Smooth muscle cell (in vitro differentiated cells): Measurements from ENCODE around the gene STIM2. TPM values are rescaled to one million over a fixed set of nuclear protein-coding genes. Genes with fewer than 3 reads are reported as not detected.
"Not testable (repeated sequence)": the region's sequence is repeated elsewhere in the genome, so short reads cannot be mapped to it uniquely, and the experiment has no call there.

Experiments
- DNase-seq: peaks from one replicate; lab custom pipeline; 2025; ENCODE audit not compliant: unreplicated experiment; lab: John Stamatoyannopoulos, UW
- H2AFZ ChIP-seq: fragments of 200-600 bp; sonication (generic); 2 replicates; pipeline ENCODE4 v1.6.0; 2016; ENCODE audit warnings: antibody characterized with exemption, low read depth, mild to moderate bottlenecking
- H3F3A ChIP-seq: fragments of 200-600 bp; sonication (generic); 2 replicates; pipeline ENCODE4 v1.6.0; 2017; ENCODE audit warnings: antibody characterized with exemption, low read depth
- H3K27ac ChIP-seq: fragments of 200-600 bp; sonication (generic); 2 replicates; pipeline ENCODE4 v1.5.1; 2016; ENCODE audit warnings: low read depth, mild to moderate bottlenecking
- H3K27me3 ChIP-seq: fragments of 200-600 bp; sonication (generic); 2 replicates; pipeline ENCODE4 v1.6.1; 2016; ENCODE audit warnings: low read depth, mild to moderate bottlenecking
- H3K36me3 ChIP-seq: fragments of 200-600 bp; sonication (generic); 2 replicates; pipeline ENCODE4 v1.5.1; 2016; ENCODE audit warnings: low read depth
- H3K4me1 ChIP-seq: fragments of 200-600 bp; sonication (generic); 2 replicates; pipeline ENCODE4 v1.5.1; 2016; ENCODE audit warnings: low read depth
- H3K4me2 ChIP-seq: fragments of 200-600 bp; sonication (generic); 2 replicates; pipeline ENCODE4 v1.6.0; 2016; ENCODE audit warnings: mild to moderate bottlenecking
- H3K4me3 ChIP-seq: fragments of 200-600 bp; sonication (generic); 2 replicates; pipeline ENCODE4 v1.5.1; 2016; ENCODE audit warnings: mild to moderate bottlenecking
- H3K79me2 ChIP-seq: fragments of 200-600 bp; sonication (generic); 2 replicates; pipeline ENCODE4 v1.6.0; 2016; ENCODE audit warnings: low read depth, mild to moderate bottlenecking
- H3K9ac ChIP-seq: fragments of 200-600 bp; sonication (generic); 2 replicates; pipeline ENCODE4 v1.6.0; 2016; ENCODE audit warnings: low read depth
- H3K9me3 ChIP-seq: fragments of 200-600 bp; sonication (generic); replicated peaks from 2 replicates; pipeline ENCODE4 v1.5.1; 2016; ENCODE audit warnings: low read depth
- H4K20me1 ChIP-seq: fragments of 200-600 bp; sonication (generic); 2 replicates; pipeline ENCODE4 v1.6.0; 2016; ENCODE audit warnings: low read depth
- CTCF ChIP-seq: fragments of 200-600 bp; sonication (generic); IDR thresholded peaks from 2 replicates; pipeline ENCODE4 v1.5.1; 2017; ENCODE audit warnings: borderline replicate concordance, mild to moderate bottlenecking, antibody characterized with exemption; ENCODE audit not compliant: insufficient read depth, poor library complexity, severe bottlenecking
- WGBS: methylation state at CpG from one replicate; pipeline ENCODE4 v1.1.7; 2016; ENCODE audit warnings: low lambda C conversion rate; 5-methylcytosine and 5-hydroxymethylcytosine counted together
- polyA plus RNA-seq: library from polyadenylated mRNA; unstranded; fragments of >200 nt; fragmentation: Nextera tagmentation; extraction: Ambion mirVana; gene quantifications from 2 replicates; pipeline ENCODE4 v1.2.1, GENCODE V29; 2016
- total RNA-seq: library from RNA; depleted of rRNA; stranded (reverse); fragments of >200 nt; gene quantifications from 2 replicates; pipeline ENCODE4 v1.2.3, GENCODE V29; 2014

Gene STIM2
- total and polyA plus RNA-seq, 2 experiments from 2014 or later = 31.0 to 69.0 TPM

- H3K27ac ChIP-seq = no peak overlapping the region
- no peak for DNase-seq
- WGBS = 93% methylated on average over 1 of the region's 1 CpG
- H2AFZ ChIP-seq = no peak overlapping the region
- no peak overlapping the region for H3K4me3 ChIP-seq
- no peaks in the 10 kb centered on the region for H3K9me3 ChIP-seq
- H4K20me1 ChIP-seq = no peaks in the 10 kb centered on the region
- no peak overlapping the region for H3K4me2 ChIP-seq
- H3K36me3 ChIP-seq = no peaks in the 10 kb centered on the region
- no peaks in the 10 kb centered on the region for H3K27me3 ChIP-seq
- H3F3A ChIP-seq = no peaks in the 10 kb centered on the region
- no peak for TF ChIP-seq CTCF
- H3K79me2 ChIP-seq = no peaks in the 10 kb centered on the region
- no peak overlapping the region for H3K9ac ChIP-seq
- no peaks in the 10 kb centered on the region for H3K4me1 ChIP-seq
Observed at GRCh38 chr4:26820346-26820745, 40.3 kb upstream of the STIM2 start.

DNA sequence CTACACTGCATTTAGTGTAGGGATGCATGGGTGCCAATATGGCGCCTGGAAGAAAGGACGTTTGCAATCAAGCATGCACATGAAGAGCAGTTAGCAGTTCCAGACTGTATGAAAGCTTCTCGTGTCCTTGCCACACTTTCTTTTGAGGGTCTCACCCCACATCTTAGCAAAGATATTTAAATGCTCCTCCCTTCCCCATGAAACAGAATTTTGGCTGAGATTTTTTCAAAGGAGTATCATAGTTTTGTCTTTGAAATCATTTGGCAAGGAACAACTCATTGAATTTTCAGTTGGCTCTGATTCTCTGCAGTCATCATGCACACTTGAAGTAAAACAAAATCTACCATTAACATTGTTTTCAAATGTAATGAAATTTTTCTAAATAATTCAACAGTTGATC is 39.6 kb upstream of the STIM2 start:
- Histone ChIP-seq H2AFZ (no peak overlapping the region), H3K4me1 (no peaks in the 10 kb centered on the region), H3F3A (no peaks in the 10 kb centered on the region), H3K79me2 (no peaks in the 10 kb centered on the region), H3K27me3 (no peaks in the 10 kb centered on the region), H3K4me3 (no peak overlapping the region), H4K20me1 (no peaks in the 10 kb centered on the region), H3K36me3 (no peaks in the 10 kb centered on the region), H3K4me2 (no peak overlapping the region), H3K9ac (no peak overlapping the region), H3K27ac (no peak overlapping the region), H3K9me3 (no peaks in the 10 kb centered on the region)
- no peak for TF ChIP-seq CTCF
- 99% methylated on average over 3 of the region's 3 CpGs for WGBS
- DNase-seq = no peak

DNA sequence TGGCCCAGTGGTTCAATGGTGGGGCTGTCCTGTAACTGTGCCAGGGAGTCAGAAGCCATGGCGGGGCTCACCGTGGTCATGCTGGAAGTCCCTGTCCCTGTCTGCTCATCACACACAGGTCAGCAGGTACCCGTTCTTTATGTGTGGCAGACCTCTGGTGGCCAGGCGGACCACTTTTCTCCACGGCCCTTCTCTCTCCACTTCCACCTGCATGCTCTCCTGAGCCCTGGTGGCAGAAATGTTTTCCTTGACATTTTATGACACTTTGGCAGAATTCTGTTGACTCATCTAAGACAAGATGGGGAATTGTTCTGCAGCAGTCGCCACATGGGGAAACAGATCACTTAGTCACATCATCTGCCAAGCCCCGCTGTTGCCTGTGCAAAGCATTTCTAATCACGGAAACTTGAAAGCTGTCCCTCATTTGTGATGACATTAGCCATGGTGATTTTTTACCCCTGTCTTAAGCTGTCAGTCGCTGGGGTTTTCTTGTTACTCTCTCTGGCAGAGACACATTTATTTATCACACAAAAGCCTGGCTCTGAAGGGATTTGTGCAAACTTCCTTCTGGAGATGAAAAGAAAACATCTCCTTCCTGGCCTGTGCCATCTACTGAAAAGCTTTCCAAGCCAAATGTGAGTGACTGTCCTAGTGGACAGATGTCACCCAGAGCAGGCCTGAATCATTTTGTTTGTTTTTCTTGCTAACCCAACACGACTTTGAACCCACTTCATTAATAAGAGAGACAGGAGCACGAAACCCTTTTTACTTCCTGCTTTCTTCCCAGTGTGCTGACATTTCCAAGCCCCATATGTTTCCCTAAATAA is 38.8 kb upstream of the STIM2 start:
- Histone ChIP-seq H3K4me3 (no peak overlapping the region), H3K4me2 (peak overlapping the region; percentile 46), H3K79me2 (no peaks in the 10 kb centered on the region), H4K20me1 (no peaks in the 10 kb centered on the region), H3K9me3 (no peaks in the 10 kb centered on the region), H3F3A (no peaks in the 10 kb centered on the region), H3K27ac (peak overlapping the region; percentile 50), H3K4me1 (no peaks in the 10 kb centered on the region), H3K36me3 (no peaks in the 10 kb centered on the region), H2AFZ (no peak overlapping the region), H3K27me3 (no peaks in the 10 kb centered on the region), H3K9ac (no peak overlapping the region)
- WGBS = 48% methylated on average over 11 of the region's 11 CpGs
- DNase-seq = no peak
- TF ChIP-seq CTCF = peak; percentile 24

DNA sequence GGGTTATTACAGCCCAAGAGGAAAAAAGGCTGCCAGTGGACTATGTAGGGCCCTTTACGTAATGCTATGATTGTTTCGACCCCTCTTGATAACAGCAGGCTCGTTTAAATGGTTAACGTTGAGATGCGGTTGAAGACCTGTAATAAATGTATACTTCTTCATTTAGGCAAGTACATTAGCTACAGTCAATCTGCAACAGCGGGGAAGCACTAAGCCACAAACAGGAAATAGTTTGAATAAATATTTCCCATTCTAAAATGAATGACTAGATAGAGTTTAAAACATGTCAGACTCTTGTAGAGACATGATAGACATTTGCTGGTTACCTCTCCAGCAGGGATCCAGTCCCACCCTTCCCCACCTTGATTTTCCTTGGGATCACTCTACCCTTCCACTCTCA is 38.1 kb upstream of the STIM2 start:
- Histone ChIP-seq H4K20me1 (no peaks in the 10 kb centered on the region), H3K4me2 (peak overlapping the region; percentile 46), H3K9ac (no peak overlapping the region), H3K27ac (peak overlapping the region; percentile 50), H2AFZ (no peak overlapping the region), H3K79me2 (no peaks in the 10 kb centered on the region), H3K27me3 (no peaks in the 10 kb centered on the region), H3K9me3 (no peaks in the 10 kb centered on the region), H3K4me1 (no peaks in the 10 kb centered on the region), H3K36me3 (no peaks in the 10 kb centered on the region), H3K4me3 (no peak overlapping the region), H3F3A (no peaks in the 10 kb centered on the region)
- no peak for DNase-seq
- TF ChIP-seq CTCF = no peak
- WGBS = 64% methylated on average over 6 of the region's 6 CpGs

- H3K27ac ChIP-seq, H3K79me2 ChIP-seq: not testable (repeated sequence)
Observed at GRCh38 chr4:26822974-26823373, 37.7 kb upstream of the STIM2 start.

More at GRCh38 chr4:26822974-26823373, 37.7 kb upstream of the STIM2 start:
- DNase-seq, H3K4me1 ChIP-seq, H3K4me2 ChIP-seq, H3F3A ChIP-seq, H3K27me3 ChIP-seq, H4K20me1 ChIP-seq, H3K9me3 ChIP-seq, H2AFZ ChIP-seq, H3K36me3 ChIP-seq, H3K4me3 ChIP-seq, H3K9ac ChIP-seq: not testable (repeated sequence)
- 95% methylated on average over 6 of the region's 6 CpGs for WGBS
